SK-N-SH treated with all-trans-retinoic acid at 6 μM for 48 hours (cell line): ENCODE measurements around the gene NCBP3.

Source experiments
- ATAC-seq: fragments of 200-7000 bp; cut with Tn5 transposase; 3 replicates; pipeline ENCODE4 v1.9.1; 2020; ENCODE audit warnings: mild to moderate bottlenecking, moderate library complexity
- ARNTL ChIP-seq: fragments of 450-650 bp; formaldehyde crosslinking; IDR thresholded peaks from 2 replicates; pipeline ENCODE4 v1.5.0; 2020; ENCODE audit warnings: low read depth, mild to moderate bottlenecking, moderate library complexity, borderline replicate concordance
- BACH2 ChIP-seq: fragments of 250-450 bp; sonication (Bioruptor Pico); IDR thresholded peaks from 2 replicates; pipeline ENCODE4 v1.9.0; 2021; ENCODE audit warnings: mild to moderate bottlenecking, borderline replicate concordance
- CSDC2 ChIP-seq: fragments of 250-450 bp; sonication (Bioruptor Pico); IDR thresholded peaks from 2 replicates; pipeline ENCODE4 v1.5.0; 2020; ENCODE audit warnings: mild to moderate bottlenecking, moderate library complexity
- CSRNP3 ChIP-seq: fragments of 250-450 bp; sonication (Bioruptor Pico); IDR thresholded peaks from 2 replicates; pipeline ENCODE4 v1.5.1; 2021; ENCODE audit warnings: mild to moderate bottlenecking, moderate library complexity
- ESRRG ChIP-seq: fragments of 250-450 bp; sonication (Bioruptor Pico); IDR thresholded peaks from 2 replicates; pipeline ENCODE4 v1.6.1; 2021; ENCODE audit warnings: mild to moderate bottlenecking
- GLIS3 ChIP-seq: fragments of 250-450 bp; sonication (Bioruptor Pico); IDR thresholded peaks from 2 replicates; pipeline ENCODE4 v1.5.0; 2020; ENCODE audit warnings: mild to moderate bottlenecking, moderate library complexity
- ISL1 ChIP-seq: fragments of 250-450 bp; sonication (Bioruptor Pico); IDR thresholded peaks from 2 replicates; pipeline ENCODE4 v2.1.2; 2022; ENCODE audit warnings: mild to moderate bottlenecking, moderate library complexity
- OSR1 ChIP-seq: fragments of 250-450 bp; sonication (Bioruptor Pico); IDR thresholded peaks from 2 replicates; pipeline ENCODE4 v1.8.0; 2022; ENCODE audit warnings: moderate library complexity, mild to moderate bottlenecking, inconsistent platforms
- PATZ1 ChIP-seq: fragments of 250-450 bp; sonication (Bioruptor Pico); IDR thresholded peaks from 2 replicates; pipeline ENCODE4 v1.8.0; 2020; ENCODE audit warnings: mild to moderate bottlenecking, moderate library complexity, borderline replicate concordance
- PPARA ChIP-seq: fragments of 250-450 bp; sonication (Bioruptor Pico); IDR thresholded peaks from 2 replicates; pipeline ENCODE4 v1.5.0; 2020; ENCODE audit warnings: mild to moderate bottlenecking, borderline replicate concordance
- RARB ChIP-seq: fragments of 250-450 bp; sonication (Bioruptor Pico); IDR thresholded peaks from 2 replicates; pipeline ENCODE4 v1.8.0; 2021; ENCODE audit warnings: mild to moderate bottlenecking, moderate library complexity
- SNAI2 ChIP-seq: fragments of 250-450 bp; sonication (Bioruptor Pico); IDR thresholded peaks from 2 replicates; pipeline ENCODE4 v1.5.0; 2020; ENCODE audit warnings: mild to moderate bottlenecking, moderate library complexity
- TCF4 ChIP-seq: fragments of 250-450 bp; sonication (Bioruptor Pico); IDR thresholded peaks from 2 replicates; pipeline ENCODE4 v1.8.0; 2021; ENCODE audit warnings: mild to moderate bottlenecking, moderate library complexity, borderline replicate concordance
- TOX ChIP-seq: fragments of 250-450 bp; sonication (Bioruptor Pico); IDR thresholded peaks from 2 replicates; pipeline ENCODE4 v1.8.0; 2021; ENCODE audit warnings: mild to moderate bottlenecking, moderate library complexity, borderline replicate concordance
- ZC3H10 ChIP-seq: fragments of 250-450 bp; sonication (Bioruptor Pico); IDR thresholded peaks from 2 replicates; pipeline ENCODE4 v1.5.1; 2021; ENCODE audit warnings: mild to moderate bottlenecking, moderate library complexity
- ZFP3 ChIP-seq: fragments of 250-450 bp; sonication (Bioruptor Pico); IDR thresholded peaks from 2 replicates; pipeline ENCODE4 v1.5.0; 2020; ENCODE audit warnings: mild to moderate bottlenecking, moderate library complexity
- ZNF70 ChIP-seq: fragments of 450-650 bp; formaldehyde crosslinking; IDR thresholded peaks from 2 replicates; pipeline ENCODE4 v1.5.0; 2020; ENCODE audit warnings: mild to moderate bottlenecking, moderate library complexity
- ZNF8 ChIP-seq: fragments of 450-650 bp; formaldehyde crosslinking; IDR thresholded peaks from 2 replicates; pipeline ENCODE4 v1.5.0; 2020; ENCODE audit warnings: mild to moderate bottlenecking, moderate library complexity
- TF ChIP-seq, protein P1 (sequence below): fragments of 250-450 bp; sonication (Bioruptor Pico); IDR thresholded peaks from 2 replicates; pipeline ENCODE4 v1.5.1; 2020; ENCODE audit warnings: low read depth, mild to moderate bottlenecking, moderate library complexity
- TF ChIP-seq, protein P2 (sequence below): fragments of 250-450 bp; sonication (Bioruptor Pico); IDR thresholded peaks from 2 replicates; pipeline ENCODE4 v1.5.0; 2020; ENCODE audit warnings: mild to moderate bottlenecking, moderate library complexity
- TF ChIP-seq, protein P3 (sequence below): fragments of 250-450 bp; sonication (Bioruptor Pico); IDR thresholded peaks from 2 replicates; pipeline ENCODE4 v1.8.0; 2021; ENCODE audit warnings: low read depth, mild to moderate bottlenecking, moderate library complexity, borderline replicate concordance

NCBP3 gene

GRCh38 chr17:3870871-3871306 is 24.8 kb upstream of the NCBP3 start:
- TF ChIP-seq ZNF8 (no peak), CSRNP3 (CRISPR knock-in tag) (no peak), PPARA (CRISPR knock-in tag) (no peak), SNAI2 (CRISPR knock-in tag) (no peak), ISL1 (no peak), ZFP3 (CRISPR knock-in tag) (no peak)
- TF ChIP-seq, protein P1, sequence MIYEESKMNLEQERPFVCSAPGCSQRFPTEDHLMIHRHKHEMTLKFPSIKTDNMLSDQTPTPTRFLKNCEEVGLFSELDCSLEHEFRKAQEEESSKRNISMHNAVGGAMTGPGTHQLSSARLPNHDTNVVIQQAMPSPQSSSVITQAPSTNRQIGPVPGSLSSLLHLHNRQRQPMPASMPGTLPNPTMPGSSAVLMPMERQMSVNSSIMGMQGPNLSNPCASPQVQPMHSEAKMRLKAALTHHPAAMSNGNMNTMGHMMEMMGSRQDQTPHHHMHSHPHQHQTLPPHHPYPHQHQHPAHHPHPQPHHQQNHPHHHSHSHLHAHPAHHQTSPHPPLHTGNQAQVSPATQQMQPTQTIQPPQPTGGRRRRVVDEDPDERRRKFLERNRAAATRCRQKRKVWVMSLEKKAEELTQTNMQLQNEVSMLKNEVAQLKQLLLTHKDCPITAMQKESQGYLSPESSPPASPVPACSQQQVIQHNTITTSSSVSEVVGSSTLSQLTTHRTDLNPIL (CRISPR knock-in tag) = no peak
- TF ChIP-seq, protein P2, sequence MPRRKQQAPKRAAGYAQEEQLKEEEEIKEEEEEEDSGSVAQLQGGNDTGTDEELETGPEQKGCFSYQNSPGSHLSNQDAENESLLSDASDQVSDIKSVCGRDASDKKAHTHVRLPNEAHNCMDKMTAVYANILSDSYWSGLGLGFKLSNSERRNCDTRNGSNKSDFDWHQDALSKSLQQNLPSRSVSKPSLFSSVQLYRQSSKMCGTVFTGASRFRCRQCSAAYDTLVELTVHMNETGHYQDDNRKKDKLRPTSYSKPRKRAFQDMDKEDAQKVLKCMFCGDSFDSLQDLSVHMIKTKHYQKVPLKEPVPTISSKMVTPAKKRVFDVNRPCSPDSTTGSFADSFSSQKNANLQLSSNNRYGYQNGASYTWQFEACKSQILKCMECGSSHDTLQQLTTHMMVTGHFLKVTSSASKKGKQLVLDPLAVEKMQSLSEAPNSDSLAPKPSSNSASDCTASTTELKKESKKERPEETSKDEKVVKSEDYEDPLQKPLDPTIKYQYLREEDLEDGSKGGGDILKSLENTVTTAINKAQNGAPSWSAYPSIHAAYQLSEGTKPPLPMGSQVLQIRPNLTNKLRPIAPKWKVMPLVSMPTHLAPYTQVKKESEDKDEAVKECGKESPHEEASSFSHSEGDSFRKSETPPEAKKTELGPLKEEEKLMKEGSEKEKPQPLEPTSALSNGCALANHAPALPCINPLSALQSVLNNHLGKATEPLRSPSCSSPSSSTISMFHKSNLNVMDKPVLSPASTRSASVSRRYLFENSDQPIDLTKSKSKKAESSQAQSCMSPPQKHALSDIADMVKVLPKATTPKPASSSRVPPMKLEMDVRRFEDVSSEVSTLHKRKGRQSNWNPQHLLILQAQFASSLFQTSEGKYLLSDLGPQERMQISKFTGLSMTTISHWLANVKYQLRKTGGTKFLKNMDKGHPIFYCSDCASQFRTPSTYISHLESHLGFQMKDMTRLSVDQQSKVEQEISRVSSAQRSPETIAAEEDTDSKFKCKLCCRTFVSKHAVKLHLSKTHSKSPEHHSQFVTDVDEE = no peak
- ATAC-seq = no peak; the same call in 2 of the 3 replicates

- ATAC-seq = no peak
- TF ChIP-seq, protein P3, sequence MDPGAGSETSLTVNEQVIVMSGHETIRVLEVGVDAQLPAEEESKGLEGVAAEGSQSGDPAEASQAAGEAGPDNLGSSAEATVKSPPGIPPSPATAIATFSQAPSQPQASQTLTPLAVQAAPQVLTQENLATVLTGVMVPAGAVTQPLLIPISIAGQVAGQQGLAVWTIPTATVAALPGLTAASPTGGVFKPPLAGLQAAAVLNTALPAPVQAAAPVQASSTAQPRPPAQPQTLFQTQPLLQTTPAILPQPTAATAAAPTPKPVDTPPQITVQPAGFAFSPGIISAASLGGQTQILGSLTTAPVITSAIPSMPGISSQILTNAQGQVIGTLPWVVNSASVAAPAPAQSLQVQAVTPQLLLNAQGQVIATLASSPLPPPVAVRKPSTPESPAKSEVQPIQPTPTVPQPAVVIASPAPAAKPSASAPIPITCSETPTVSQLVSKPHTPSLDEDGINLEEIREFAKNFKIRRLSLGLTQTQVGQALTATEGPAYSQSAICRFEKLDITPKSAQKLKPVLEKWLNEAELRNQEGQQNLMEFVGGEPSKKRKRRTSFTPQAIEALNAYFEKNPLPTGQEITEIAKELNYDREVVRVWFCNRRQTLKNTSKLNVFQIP (CRISPR knock-in tag) = no peak
- no peak for TF ChIP-seq ZNF8
- no peak for TF ChIP-seq TOX
- no peak for TF ChIP-seq ZNF70 (CRISPR knock-in tag)
- no peak for TF ChIP-seq CSDC2 (CRISPR knock-in tag)
- TF ChIP-seq ZFP3 (CRISPR knock-in tag) = no peak
- TF ChIP-seq OSR1 (CRISPR knock-in tag) = no peak
- TF ChIP-seq TCF4 (CRISPR knock-in tag) = no peak
- no peak for TF ChIP-seq SNAI2 (CRISPR knock-in tag)
- no peak for TF ChIP-seq ESRRG (CRISPR knock-in tag)
- TF ChIP-seq BACH2 = no peak
- TF ChIP-seq CSRNP3 (CRISPR knock-in tag) = no peak
These were observed 21.6 kb upstream of the NCBP3 start for GRCh38 chr17:3867606-3868005.

DNA sequence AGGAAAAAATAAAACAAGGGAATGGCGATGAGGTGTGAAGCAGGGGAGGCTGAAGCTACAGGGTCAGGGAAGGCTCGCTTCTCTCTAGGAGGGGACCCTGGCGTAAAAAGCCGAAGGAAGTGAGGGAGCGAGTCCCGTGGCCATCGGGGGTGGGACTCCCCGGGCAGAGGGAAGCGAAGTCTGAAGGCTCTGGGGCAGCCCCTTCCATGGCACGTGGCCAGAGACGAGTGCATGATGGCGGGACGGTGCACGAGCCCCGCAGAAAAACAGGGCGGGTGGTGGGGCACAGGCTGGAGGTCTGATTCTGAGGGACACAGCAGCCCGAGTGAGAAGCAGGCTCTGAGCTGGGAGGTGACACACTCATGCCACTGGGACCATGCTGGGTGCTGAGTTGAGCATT is 21.1 kb upstream of the NCBP3 start:
- no peak for ATAC-seq
- TF ChIP-seq RARB (CRISPR knock-in tag) (no peak), ARNTL (CRISPR knock-in tag) (no peak), CSDC2 (CRISPR knock-in tag) (no peak), PPARA (CRISPR knock-in tag) (no peak), GLIS3 (CRISPR knock-in tag) (no peak), CSRNP3 (CRISPR knock-in tag) (no peak), ZC3H10 (CRISPR knock-in tag) (no peak), TOX (no peak), ESRRG (CRISPR knock-in tag) (no peak), PATZ1 (CRISPR knock-in tag) (no peak), OSR1 (CRISPR knock-in tag) (no peak), ISL1 (no peak)
- TF ChIP-seq, protein P1 (CRISPR knock-in tag) = no peak
- TF ChIP-seq, protein P2 = no peak
